Activated CD8-positive, alpha-beta T cell treated with anti-CD3 and anti-CD28 coated beads for 36 hours (primary cell): ENCODE results near the gene SLC12A7. TPM values are rescaled to one million over a fixed set of nuclear protein-coding genes. Genes with fewer than 3 reads are reported as not detected.
A peak's percentile ranks its signal among the peaks of the same experiment; 100 is the strongest.

Source experiments
- ATAC-seq: fragments of 200-7000 bp; cut with Tn5 transposase; one replicate; pipeline ENCODE4 v1.10.0; 2021; ENCODE audit warnings: mild to moderate bottlenecking, moderate library complexity
- CTCF ChIA-PET: fragments of 350-600 bp; sonication (Branson Sonifier 250); formaldehyde crosslinking; loops from one replicate; lab custom pipeline; 2021; ENCODE audit warnings: antibody characterized with exemption; lab: Charles Lee
- POLR2A ChIA-PET: fragments of 350-600 bp; sonication (Branson Sonifier 250); formaldehyde crosslinking; loops from one replicate; lab custom pipeline; 2021; ENCODE audit warnings: antibody characterized with exemption; lab: Charles Lee
- DNase-seq: peaks from one replicate; pipeline ENCODE4 v3.0.0-alpha.2; 2020
- H3K27ac Mint-ChIP-seq: one replicate; pipeline ENCODE4 v1.8.0; 2021; ENCODE audit warnings: mild to moderate bottlenecking, mixed read lengths
- H3K27me3 Mint-ChIP-seq: one replicate; pipeline ENCODE4 v1.8.0; 2021; ENCODE audit warnings: mixed read lengths
- H3K36me3 Mint-ChIP-seq: one replicate; pipeline ENCODE4 v1.8.0; 2021; ENCODE audit warnings: low read depth, mixed read lengths
- H3K4me1 Mint-ChIP-seq: one replicate; pipeline ENCODE4 v1.8.0; 2021; ENCODE audit warnings: low read depth, mixed read lengths
- H3K4me3 Mint-ChIP-seq: one replicate; pipeline ENCODE4 v1.8.0; 2021; ENCODE audit warnings: mild to moderate bottlenecking, moderate library complexity, mixed read lengths
- H3K9me3 Mint-ChIP-seq: one replicate; pipeline ENCODE4 v1.8.0; 2021; ENCODE audit warnings: mixed read lengths
- CTCF ChIP-seq: fragments of 200-600 bp; IDR thresholded peaks from one replicate; pipeline ENCODE4 v1.8.0; 2022; ENCODE audit warnings: antibody characterized with exemption, mild to moderate bottlenecking
- intact Hi-C: fragments of 100-400 bp; cut with micrococcal nuclease; formaldehyde crosslinking; loops from one replicate; pipeline ENCODE4 v1.10.0; 2022
- total RNA-seq, 2 experiments: library from RNA; stranded (reverse); gene quantifications; one replicate each; pipeline ENCODE4 v1.2.3, GENCODE V29; 2021

Gene SLC12A7
- total RNA-seq, 2 experiments from 2014 or later: 21.6 to 24.8 TPM

GRCh38 chr5:1006656-1007071, 105.2 kb downstream of the SLC12A7 start:
- ChIA-PET CTCF (interaction anchor here (1.0 to 9.8 kb wide), 5 partner anchors 10 to 530 kb away, joined by 3 to 105 read pairs (median 4); no protein-coding TSS in a partner anchor), POLR2A (no interaction called here)
- no peaks in the 10 kb centered on the region for H3K9me3 Mint-ChIP-seq
- H3K36me3 Mint-ChIP-seq: no peaks in the 10 kb centered on the region
- H3K27ac Mint-ChIP-seq: no peak overlapping the region
- H3K4me3 Mint-ChIP-seq: no peak overlapping the region
- DNase-seq (no peak), ATAC-seq (no peak)
- no peak for TF ChIP-seq CTCF
- intact Hi-C loops: no loop called here
- H3K4me1 Mint-ChIP-seq: peaks cover 35% of the 10 kb centered on the region
- H3K27me3 Mint-ChIP-seq: peaks cover 47% of the 10 kb centered on the region

- ChIA-PET POLR2A (no interaction called here), CTCF (interaction anchor here (0.5 to 9.8 kb wide), 5 partner anchors 11 to 83 kb away, joined by 3 to 105 read pairs (median 4); no protein-coding TSS in a partner anchor)
- Mint-ChIP-seq H3K4me3 (no peak overlapping the region), H3K36me3 (no peaks in the 10 kb centered on the region), H3K27ac (no peak overlapping the region), H3K9me3 (no peaks in the 10 kb centered on the region), H3K27me3 (peaks cover 41% of the 10 kb centered on the region), H3K4me1 (peaks cover 33% of the 10 kb centered on the region)
- no peak for ATAC-seq
- TF ChIP-seq CTCF: no peak
- no peak for DNase-seq
- intact Hi-C loops: no loop called here
Measured at GRCh38 chr5:1005904-1006655, 105.8 kb downstream of the SLC12A7 start.

- intact Hi-C loops: no loop called here
- ATAC-seq: no peak
- H3K27ac Mint-ChIP-seq: no peak overlapping the region
- no peaks in the 10 kb centered on the region for H3K9me3 Mint-ChIP-seq
- no peak for DNase-seq
- peaks cover 34% of the 10 kb centered on the region for H3K27me3 Mint-ChIP-seq
- H3K4me3 Mint-ChIP-seq: no peak overlapping the region
- ChIA-PET POLR2A (interaction anchor here (0.7 kb wide), 1 partner anchor 41 kb away, joined by 3 read pairs; no protein-coding TSS in a partner anchor), CTCF (interaction anchor here (9.8 kb wide), 1 partner anchor 83 kb away, joined by 105 read pairs; no protein-coding TSS in a partner anchor)
- TF ChIP-seq CTCF: no peak
- H3K36me3 Mint-ChIP-seq: no peaks in the 10 kb centered on the region
- peaks cover 28% of the 10 kb centered on the region for H3K4me1 Mint-ChIP-seq
Measured at GRCh38 chr5:1005249-1005851, 106.5 kb downstream of the SLC12A7 start.

- Mint-ChIP-seq H3K36me3 (no peaks in the 10 kb centered on the region), H3K9me3 (no peaks in the 10 kb centered on the region), H3K4me3 (peak overlapping the region; percentile 31), H3K27me3 (peaks cover 27% of the 10 kb centered on the region), H3K4me1 (peaks cover 25% of the 10 kb centered on the region), H3K27ac (no peak overlapping the region)
- DNase-seq: peak; percentile 53
- ChIA-PET POLR2A (interaction anchor here (0.7 kb wide), 1 partner anchor 40 kb away, joined by 3 read pairs; no protein-coding TSS in a partner anchor), CTCF (interaction anchor here (9.8 kb wide), 1 partner anchor 82 kb away, joined by 105 read pairs; no protein-coding TSS in a partner anchor)
- TF ChIP-seq CTCF: no peak
- intact Hi-C loops: no loop called here
- ATAC-seq: peak; percentile 38
Measured at GRCh38 chr5:1004461-1005248, 107.2 kb downstream of the SLC12A7 start.
